Breast epithelium (tissue), 3 donors: ENCODE data around the gene SCD5.

Source experiments
- POLR2A ChIP-seq: fragments of 450-650 bp; IDR thresholded peaks from one replicate; pipeline ENCODE4 v1.6.1; 2016; ENCODE audit warnings: antibody characterized with exemption, mild to moderate bottlenecking, moderate library complexity
- POLR2AphosphoS5 ChIP-seq, 3 donors: sonication (generic); formaldehyde crosslinking; IDR thresholded peaks; one replicate each; pipeline ENCODE4 v1.6.1; 2017; ENCODE audit warnings: antibody characterized with exemption in 3 of 3
- TF ChIP-seq, protein P1 (sequence below), 3 donors: fragments of 450-650 bp; IDR thresholded peaks; one replicate each; pipeline ENCODE4 v1.5.1; 2016 to 2017; ENCODE audit warnings: antibody characterized with exemption in 3 of 3, mild to moderate bottlenecking in 3 of 3, moderate library complexity in 3 of 3

DNA sequence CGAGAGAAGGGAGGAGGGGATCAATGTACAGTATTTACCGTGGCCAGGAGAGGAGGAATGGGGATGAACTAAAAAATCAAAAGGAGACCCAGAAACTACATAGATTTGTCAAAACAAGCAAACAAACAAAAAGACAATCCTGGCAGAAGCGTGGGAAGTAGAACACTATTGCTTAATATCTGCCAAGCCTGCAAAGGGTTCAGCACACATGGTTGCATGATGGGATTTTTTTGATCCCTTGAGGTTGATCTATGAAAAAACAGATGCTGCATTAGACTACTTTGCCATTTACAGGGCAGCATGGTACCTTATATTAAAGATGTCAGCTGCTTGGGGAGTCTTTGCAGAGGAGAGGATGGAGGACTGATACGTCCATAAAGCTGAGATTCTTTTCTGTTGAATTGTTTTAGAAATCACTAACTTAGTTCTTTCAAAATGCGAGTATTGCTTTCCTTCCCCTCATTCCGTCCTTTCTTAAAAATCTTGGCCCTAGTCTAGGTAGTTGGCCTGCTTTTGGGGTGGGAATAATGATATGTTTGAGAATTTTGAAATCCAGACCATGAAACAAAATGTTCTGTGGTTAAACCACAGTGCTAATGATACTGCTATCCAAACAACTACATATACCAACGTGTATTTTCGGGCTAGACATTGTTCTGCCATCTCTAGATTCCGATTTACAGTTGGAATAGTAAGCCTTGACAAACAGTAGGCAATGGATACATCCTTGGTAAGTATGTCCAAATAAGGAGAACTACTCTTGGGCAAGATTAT, 197.2 kb downstream of the SCD5 start:
- no peak for TF ChIP-seq POLR2A
- TF ChIP-seq, protein P1, sequence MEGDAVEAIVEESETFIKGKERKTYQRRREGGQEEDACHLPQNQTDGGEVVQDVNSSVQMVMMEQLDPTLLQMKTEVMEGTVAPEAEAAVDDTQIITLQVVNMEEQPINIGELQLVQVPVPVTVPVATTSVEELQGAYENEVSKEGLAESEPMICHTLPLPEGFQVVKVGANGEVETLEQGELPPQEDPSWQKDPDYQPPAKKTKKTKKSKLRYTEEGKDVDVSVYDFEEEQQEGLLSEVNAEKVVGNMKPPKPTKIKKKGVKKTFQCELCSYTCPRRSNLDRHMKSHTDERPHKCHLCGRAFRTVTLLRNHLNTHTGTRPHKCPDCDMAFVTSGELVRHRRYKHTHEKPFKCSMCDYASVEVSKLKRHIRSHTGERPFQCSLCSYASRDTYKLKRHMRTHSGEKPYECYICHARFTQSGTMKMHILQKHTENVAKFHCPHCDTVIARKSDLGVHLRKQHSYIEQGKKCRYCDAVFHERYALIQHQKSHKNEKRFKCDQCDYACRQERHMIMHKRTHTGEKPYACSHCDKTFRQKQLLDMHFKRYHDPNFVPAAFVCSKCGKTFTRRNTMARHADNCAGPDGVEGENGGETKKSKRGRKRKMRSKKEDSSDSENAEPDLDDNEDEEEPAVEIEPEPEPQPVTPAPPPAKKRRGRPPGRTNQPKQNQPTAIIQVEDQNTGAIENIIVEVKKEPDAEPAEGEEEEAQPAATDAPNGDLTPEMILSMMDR (IDR thresholded peaks at IDR 0.05) = no peak
- TF ChIP-seq POLR2AphosphoS5 (IDR thresholded peaks at IDR 0.05) = no peak
